Raji (cell line): ENCODE measurements around the gene FAM177B.

ENCODE experiments used
- POLR2A ChIP-seq: IDR thresholded peaks from 2 replicates; pipeline ENCODE4 v1.6.1; 2011; ENCODE audit warnings: low read depth, low read length, control low read depth; ENCODE audit not compliant: insufficient read depth

The FAM177B gene

GRCh38 chr1:222794656-222795474, 57.9 kb downstream of the FAM177B start:
- no peak for TF ChIP-seq POLR2A

- TF ChIP-seq POLR2A: no peak
These were observed 61.1 kb downstream of the FAM177B start for GRCh38 chr1:222798116-222798515.

GRCh38 chr1:222798975-222799374, 62.0 kb downstream of the FAM177B start:
- TF ChIP-seq POLR2A: no peak
